ENCODE data around the gene CHD5. TPM values are rescaled to one million over a fixed set of nuclear protein-coding genes. Genes with fewer than 3 reads are reported as not detected.

The CHD5 gene
- total RNA-seq, 2 experiments from 2014 or later: 0.67 to 0.96 TPM

- Mint-ChIP-seq H3K27me3 (peaks cover 20% of the 10 kb centered on the region), H3K27ac (no peak overlapping the region), H3K9me3 (no peaks in the 10 kb centered on the region), H3K4me3 (peak overlapping the region; percentile 5), H3K36me3 (ENCODE audit: low read depth) (no peaks in the 10 kb centered on the region), H3K4me1 (peaks cover 12% of the 10 kb centered on the region)
- DNase-seq: peak; percentile 19
- POLR2A ChIA-PET: interaction anchor here (0.6 kb wide), 1 partner anchor 394 kb away, joined by 3 read pairs; no protein-coding TSS in a partner anchor
- CTCF ChIA-PET: interaction anchor here (1.3 kb wide), 1 partner anchor 11 kb away, joined by 4 read pairs; the partner anchor contains the start of gene RPL22
These were observed 29.8 kb upstream of the CHD5 start for GRCh38 chr1:6209661-6210580.

- H3K9me3 Mint-ChIP-seq: no peaks in the 10 kb centered on the region
- ChIA-PET POLR2A (interaction anchor here (0.6 kb wide), 1 partner anchor 395 kb away, joined by 3 read pairs; no protein-coding TSS in a partner anchor), CTCF (interaction anchor here (1.1 to 1.3 kb wide), 2 partner anchors 10 to 33 kb away, joined by 3 to 4 read pairs; partner anchors contain the start of gene RPL22)
- H3K27me3 Mint-ChIP-seq: peaks cover 18% of the 10 kb centered on the region
- no peaks in the 10 kb centered on the region for H3K36me3 Mint-ChIP-seq (ENCODE audit: low read depth)
- H3K27ac Mint-ChIP-seq: no peak overlapping the region
- peak overlapping the region; percentile 5 for H3K4me3 Mint-ChIP-seq
- DNase-seq: peak; percentile 16
- peaks cover 17% of the 10 kb centered on the region for H3K4me1 Mint-ChIP-seq
These were observed 28.9 kb upstream of the CHD5 start for GRCh38 chr1:6208723-6209660.

- no peak for DNase-seq
- no peaks in the 10 kb centered on the region for H3K9me3 Mint-ChIP-seq
- no peak overlapping the region for H3K27ac Mint-ChIP-seq
- H3K36me3 Mint-ChIP-seq (ENCODE audit: low read depth): no peaks in the 10 kb centered on the region
- ChIA-PET POLR2A (interaction anchor here (0.6 kb wide), 1 partner anchor 25 kb away, joined by 5 read pairs; no protein-coding TSS in a partner anchor), CTCF (interaction anchor here (1.1 to 4.6 kb wide), 2 partner anchors 34 to 38 kb away, joined by 3 to 19 read pairs; no protein-coding TSS in a partner anchor)
- H3K4me3 Mint-ChIP-seq: no peak overlapping the region
- H3K27me3 Mint-ChIP-seq: peaks cover 18% of the 10 kb centered on the region
- H3K4me1 Mint-ChIP-seq: peaks cover 17% of the 10 kb centered on the region
These were observed 27.8 kb upstream of the CHD5 start for GRCh38 chr1:6207921-6208320.

GRCh38 chr1:6207075-6207885 lies 27.2 kb upstream of the CHD5 start:
- Mint-ChIP-seq H3K4me3 (no peak overlapping the region), H3K27ac (no peak overlapping the region), H3K9me3 (no peaks in the 10 kb centered on the region), H3K27me3 (peaks cover 18% of the 10 kb centered on the region), H3K4me1 (peaks cover 17% of the 10 kb centered on the region), H3K36me3 (ENCODE audit: low read depth) (no peaks in the 10 kb centered on the region)
- DNase-seq: no peak
- CTCF ChIA-PET: interaction anchor here (0.6 to 4.6 kb wide), 5 partner anchors 11 to 242 kb away, joined by 3 to 19 read pairs (median 3); no protein-coding TSS in a partner anchor
- POLR2A ChIA-PET: interaction anchor here (0.6 kb wide), 2 partner anchors 22 to 25 kb away, joined by 3 to 5 read pairs; no protein-coding TSS in a partner anchor

GRCh38 chr1:6206520-6206855 lies 26.4 kb upstream of the CHD5 start:
- POLR2A ChIA-PET: no interaction called here
- no peak for DNase-seq
- Mint-ChIP-seq H3K27ac (no peak overlapping the region), H3K9me3 (no peaks in the 10 kb centered on the region), H3K36me3 (ENCODE audit: low read depth) (no peaks in the 10 kb centered on the region), H3K4me3 (peak overlapping the region; percentile 22), H3K4me1 (peaks cover 17% of the 10 kb centered on the region), H3K27me3 (peaks cover 18% of the 10 kb centered on the region)
- CTCF ChIA-PET: interaction anchor here (0.6 to 4.6 kb wide), 5 partner anchors 10 to 243 kb away, joined by 3 to 19 read pairs (median 3); no protein-coding TSS in a partner anchor

GRCh38 chr1:6205849-6206519 lies 25.9 kb upstream of the CHD5 start, which contains the start of gene RNF207:
Gene RNF207 (plus strand): TSS chr1:6206119. CDS start chr1:6206536, 417 bp downstream.
- Mint-ChIP-seq H3K27ac (peak within 1 kb of the TSS; percentile 36), H3K36me3 (ENCODE audit: low read depth) (no peaks in the 10 kb centered on the region), H3K27me3 (peaks cover 18% of the 10 kb centered on the region), H3K4me1 (peaks cover 17% of the 10 kb centered on the region), H3K9me3 (no peaks in the 10 kb centered on the region), H3K4me3 (peak within 1 kb of the TSS; percentile 61)
- DNase-seq: peak; percentile 49
- ChIA-PET CTCF (interaction anchor here (0.7 to 4.6 kb wide), 5 partner anchors 11 to 97 kb away, joined by 3 to 19 read pairs (median 4); no protein-coding TSS in a partner anchor), POLR2A (no interaction called here)

GRCh38 chr1:6202256-6202655 lies 22.1 kb upstream of the CHD5 start:
- POLR2A ChIA-PET: no interaction called here
- Mint-ChIP-seq H3K9me3 (no peaks in the 10 kb centered on the region), H3K27ac (no peak overlapping the region), H3K36me3 (ENCODE audit: low read depth) (peaks cover 12% of the 10 kb centered on the region), H3K27me3 (peaks cover 7% of the 10 kb centered on the region), H3K4me1 (peaks cover 42% of the 10 kb centered on the region), H3K4me3 (no peak overlapping the region)
- no peak for DNase-seq
- CTCF ChIA-PET: interaction anchor here (0.8 to 1.2 kb wide), 2 partner anchors 36 to 42 kb away, joined by 3 read pairs; no protein-coding TSS in a partner anchor

GRCh38 chr1:6200188-6200809 lies 20.2 kb upstream of the CHD5 start:
- peaks cover 24% of the 10 kb centered on the region for H3K36me3 Mint-ChIP-seq (ENCODE audit: low read depth)
- H3K27me3 Mint-ChIP-seq: no peaks in the 10 kb centered on the region
- no peaks in the 10 kb centered on the region for H3K9me3 Mint-ChIP-seq
- H3K4me3 Mint-ChIP-seq: peak overlapping the region; percentile 84
- CTCF ChIA-PET: interaction anchor here (1.6 kb wide), 1 partner anchor 10 kb away, joined by 4 read pairs; no protein-coding TSS in a partner anchor
- no peak for DNase-seq
- H3K27ac Mint-ChIP-seq: peak overlapping the region; percentile 83
- H3K4me1 Mint-ChIP-seq: peaks cover 47% of the 10 kb centered on the region
- POLR2A ChIA-PET: no interaction called here

GRCh38 chr1:6199298-6200187 lies 19.4 kb upstream of the CHD5 start, which contains the start of gene RPL22:
Gene RPL22 (minus strand): TSS chr1:6199595. CDS start chr1:6199573, 22 bp downstream.
- Mint-ChIP-seq H3K9me3 (no peaks in the 10 kb centered on the region), H3K4me3 (peak within 1 kb of the TSS; percentile 84), H3K4me1 (peaks cover 41% of the 10 kb centered on the region), H3K27me3 (no peaks in the 10 kb centered on the region), H3K36me3 (ENCODE audit: low read depth) (peaks cover 26% of the 10 kb centered on the region), H3K27ac (peak within 1 kb of the TSS; percentile 83)
- peak; percentile 99 for DNase-seq
- POLR2A ChIA-PET: no interaction called here
- CTCF ChIA-PET: interaction anchor here (1.0 to 1.6 kb wide), 4 partner anchors 9 to 401 kb away, joined by 3 to 4 read pairs (median 4); no protein-coding TSS in a partner anchor

GRCh38 chr1:6198646-6199297 lies 18.7 kb upstream of the CHD5 start:
- peak overlapping the region; percentile 84 for H3K4me3 Mint-ChIP-seq
- H3K9me3 Mint-ChIP-seq: no peaks in the 10 kb centered on the region
- ChIA-PET CTCF (interaction anchor here (1.0 to 1.6 kb wide), 6 partner anchors 9 to 402 kb away, joined by 3 to 4 read pairs (median 4); no protein-coding TSS in a partner anchor), POLR2A (no interaction called here)
- H3K27ac Mint-ChIP-seq: peak overlapping the region; percentile 83
- peaks cover 39% of the 10 kb centered on the region for H3K4me1 Mint-ChIP-seq
- H3K36me3 Mint-ChIP-seq (ENCODE audit: low read depth): peaks cover 30% of the 10 kb centered on the region
- H3K27me3 Mint-ChIP-seq: no peaks in the 10 kb centered on the region
- peak; percentile 47 for DNase-seq
